ENCODE data around the gene FDXR.

Gene FDXR

GRCh38 chr17:74842599-74843351 is 30.0 kb downstream of the FDXR start:
- Histone ChIP-seq H3K27ac (peak overlapping the region in 2 of 21 experiments; percentile 6 to 20), H3K4me3 (peak overlapping the region in 6 of 7 experiments; percentile 8 to 36 (median 14))

- Histone ChIP-seq H3K27ac (peak overlapping the region in 2 of 21 experiments; percentile 6 to 20), H3K4me3 (peak overlapping the region in 3 of 7 experiments; percentile 8 to 36 (median 20))
These were observed 30.6 kb downstream of the FDXR start for GRCh38 chr17:74842146-74842598.

- H3K27ac ChIP-seq = peak overlapping the region in 10 of 21 experiments; percentile 4 to 77 (median 25)
- no peak overlapping the region for H3K4me3 ChIP-seq
These were observed 31.7 kb downstream of the FDXR start for GRCh38 chr17:74840989-74841666.

- no peak overlapping the region for H3K4me3 ChIP-seq
- peak overlapping the region in 6 of 21 experiments; percentile 3 to 42 (median 25) for H3K27ac ChIP-seq
These were observed 32.6 kb downstream of the FDXR start for GRCh38 chr17:74839990-74840852.

GRCh38 chr17:74838274-74838673 is 34.5 kb downstream of the FDXR start:
- Histone ChIP-seq H3K27ac (no peak overlapping the region), H3K4me3 (no peak overlapping the region)

- H3K4me3 ChIP-seq = no peak overlapping the region
- no peak overlapping the region for H3K27ac ChIP-seq
These were observed 35.9 kb downstream of the FDXR start for GRCh38 chr17:74836691-74837467.

- no peak overlapping the region for H3K27ac ChIP-seq
- no peak overlapping the region for H3K4me3 ChIP-seq
These were observed 36.6 kb downstream of the FDXR start for GRCh38 chr17:74836191-74836590.

GRCh38 chr17:74833501-74834377 is 39.1 kb downstream of the FDXR start:
- Histone ChIP-seq H3K27ac (no peak overlapping the region), H3K4me3 (no peak overlapping the region)

- Histone ChIP-seq H3K4me3 (no peak overlapping the region), H3K27ac (no peak overlapping the region)
These were observed 40.4 kb downstream of the FDXR start for GRCh38 chr17:74832421-74832820.

GRCh38 chr17:74831444-74832146 is 41.2 kb downstream of the FDXR start:
- no peak overlapping the region for H3K27ac ChIP-seq
- no peak overlapping the region for H3K4me3 ChIP-seq

- H3K4me3 ChIP-seq = no peak overlapping the region
- no peak overlapping the region for H3K27ac ChIP-seq
These were observed 41.9 kb downstream of the FDXR start for GRCh38 chr17:74830861-74831260.

- Histone ChIP-seq H3K4me3 (no peak overlapping the region), H3K27ac (no peak overlapping the region)
These were observed 45.0 kb downstream of the FDXR start for GRCh38 chr17:74827800-74828199.

GRCh38 chr17:74825952-74826719 is 46.7 kb downstream of the FDXR start:
- H3K4me3 ChIP-seq = no peak overlapping the region
- H3K27ac ChIP-seq = no peak overlapping the region

- H3K4me3 ChIP-seq = no peak overlapping the region
- H3K27ac ChIP-seq = no peak overlapping the region
These were observed 47.7 kb downstream of the FDXR start for GRCh38 chr17:74824961-74825627.

- Histone ChIP-seq H3K27ac (peak overlapping the region in 2 of 21 experiments; percentile 44), H3K4me3 (no peak overlapping the region)
These were observed 49.8 kb downstream of the FDXR start for GRCh38 chr17:74822939-74823367.

- Histone ChIP-seq H3K4me3 (no peak overlapping the region), H3K27ac (peak overlapping the region in 1 of 21 experiments; percentile 44)
These were observed 50.4 kb downstream of the FDXR start for GRCh38 chr17:74822335-74822938.

All from skin epidermis (tissue), 12 donors.